GM12874 (cell line): ENCODE measurements around the gene LEF1.

ENCODE experiments used
- CTCF ChIP-seq: IDR thresholded peaks from 2 replicates; pipeline ENCODE4 v1.5.1; 2011; ENCODE audit warnings: low read depth, mild to moderate bottlenecking, control low read depth, low read length, moderate library complexity; ENCODE audit not compliant: insufficient read depth

The LEF1 gene

GRCh38 chr4:108037884-108038283 lies 130.8 kb downstream of the LEF1 start:
- no peak for TF ChIP-seq CTCF

- TF ChIP-seq CTCF = no peak
Measured at GRCh38 chr4:108036213-108036612, 132.5 kb downstream of the LEF1 start.

GRCh38 chr4:108035691-108036090 lies 133.0 kb downstream of the LEF1 start:
- no peak for TF ChIP-seq CTCF

GRCh38 chr4:108034565-108034964 lies 134.2 kb downstream of the LEF1 start:
- no peak for TF ChIP-seq CTCF

- TF ChIP-seq CTCF = no peak
Measured at GRCh38 chr4:108033348-108033747, 135.4 kb downstream of the LEF1 start.

GRCh38 chr4:108031427-108032083 lies 137.2 kb downstream of the LEF1 start:
- no peak for TF ChIP-seq CTCF

GRCh38 chr4:108030332-108030731 lies 138.4 kb downstream of the LEF1 start:
- TF ChIP-seq CTCF = peak; percentile 62

GRCh38 chr4:108029731-108030130 lies 139.0 kb downstream of the LEF1 start:
- no peak for TF ChIP-seq CTCF
